Transverse colon (tissue), 4 donors: Measurements from ENCODE around the gene SAA4. TPM values are rescaled to one million over a fixed set of nuclear protein-coding genes. Genes with fewer than 3 reads are reported as not detected.
"Not testable (repeated sequence)": the region's sequence is repeated elsewhere in the genome, so short reads cannot be mapped to it uniquely, and the experiment has no call there.

Source experiments
- DNase-seq: peaks from one replicate; pipeline ENCODE4 v3.0.0-alpha.2; 2019
- H3K27ac ChIP-seq, 4 donors: fragments of 200-600 bp; sonication (generic); 2 replicates each; pipeline ENCODE4 v1.5.1; 2016 to 2018; ENCODE audit warnings: inconsistent platforms in 4 of 4
- H3K27me3 ChIP-seq: fragments of 200-600 bp; sonication (generic); 2 replicates; pipeline ENCODE4 v1.5.1; 2017; ENCODE audit warnings: inconsistent platforms
- H3K36me3 ChIP-seq, 4 donors: fragments of 200-600 bp; sonication (generic); 2 replicates each; pipeline ENCODE4 v1.5.1; 2017 to 2019; ENCODE audit warnings: inconsistent platforms in 4 of 4
- H3K4me1 ChIP-seq, 4 donors: fragments of 200-600 bp; sonication (generic); 2 replicates each; pipeline ENCODE4 v1.5.1; 2017 to 2020; ENCODE audit warnings: inconsistent platforms in 4 of 4
- H3K4me3 ChIP-seq, 4 donors: fragments of 200-600 bp; sonication (generic); 1 replicate in 1 of 4; 2 replicates in 3 of 4; pipeline versions ENCODE4 v1.5.1 to v1.6.1; 2017 to 2019; ENCODE audit warnings: inconsistent platforms in 4 of 4
- H3K9me3 ChIP-seq, 2 donors: fragments of 200-600 bp; sonication (generic); 2 replicates each; pipeline ENCODE4 v1.5.1; 2017 to 2019; ENCODE audit warnings: inconsistent platforms in 2 of 2
- EP300 ChIP-seq: sonication (generic); formaldehyde crosslinking; IDR thresholded peaks from one replicate; pipeline ENCODE4 v1.6.1; 2017; ENCODE audit warnings: antibody characterized with exemption, low read depth
- POLR2A ChIP-seq: fragments of 450-650 bp; IDR thresholded peaks from one replicate; pipeline ENCODE4 v1.6.1; 2016; ENCODE audit warnings: antibody characterized with exemption, mild to moderate bottlenecking, moderate library complexity
- POLR2AphosphoS5 ChIP-seq, 3 donors: sonication (generic); formaldehyde crosslinking; IDR thresholded peaks; one replicate each; pipeline ENCODE4 v1.6.1; 2016; ENCODE audit warnings: antibody characterized with exemption in 3 of 3
- WGBS, 2 donors: methylation state at CpG; one replicate each; pipeline ENCODE4 v1.1.5; 2018; ENCODE audit warnings: low coverage in 1 of 2; 5-methylcytosine and 5-hydroxymethylcytosine counted together
- in situ Hi-C, 4 donors: fragments of 200-750 bp; cut with MboI; loops; one replicate each; pipeline versions ENCODE4 v1.15.0 to v1.15.1; 2017; ENCODE audit warnings: low sequenced_read_pairs in 3 of 4, low pct_ligation_motif_present in 1 of 4, low pct_unique_long_range_greater_than_20kb in 1 of 4
- intact Hi-C: fragments of 100-400 bp; cut with DNase I; formaldehyde crosslinking; loops from one replicate; pipeline ENCODE4 v1.15.1; 2023; ENCODE audit warnings: low total_unique reads
- total RNA-seq, 4 donors: library from RNA; depleted of rRNA; stranded (reverse); fragments of >200 nt; gene quantifications; one replicate each; pipeline ENCODE4 v1.1.0, GENCODE V29; 2016
- TF ChIP-seq, protein P1 (sequence below), 5 experiments: fragments of 200-600 bp in 3 of 5; fragments of 450-650 bp in 2 of 5; sonication (generic) in 3 of 5; IDR thresholded peaks; 1 replicate in 2 of 5; 2 replicates in 3 of 5; pipeline ENCODE4 v1.5.1; 2016 to 2017; ENCODE audit warnings: antibody characterized with exemption in 5 of 5, inconsistent platforms in 3 of 5, mild to moderate bottlenecking in 2 of 5, moderate library complexity in 1 of 5

The SAA4 gene
- total RNA-seq, 4 donors from 2014 or later, result not detected

DNA sequence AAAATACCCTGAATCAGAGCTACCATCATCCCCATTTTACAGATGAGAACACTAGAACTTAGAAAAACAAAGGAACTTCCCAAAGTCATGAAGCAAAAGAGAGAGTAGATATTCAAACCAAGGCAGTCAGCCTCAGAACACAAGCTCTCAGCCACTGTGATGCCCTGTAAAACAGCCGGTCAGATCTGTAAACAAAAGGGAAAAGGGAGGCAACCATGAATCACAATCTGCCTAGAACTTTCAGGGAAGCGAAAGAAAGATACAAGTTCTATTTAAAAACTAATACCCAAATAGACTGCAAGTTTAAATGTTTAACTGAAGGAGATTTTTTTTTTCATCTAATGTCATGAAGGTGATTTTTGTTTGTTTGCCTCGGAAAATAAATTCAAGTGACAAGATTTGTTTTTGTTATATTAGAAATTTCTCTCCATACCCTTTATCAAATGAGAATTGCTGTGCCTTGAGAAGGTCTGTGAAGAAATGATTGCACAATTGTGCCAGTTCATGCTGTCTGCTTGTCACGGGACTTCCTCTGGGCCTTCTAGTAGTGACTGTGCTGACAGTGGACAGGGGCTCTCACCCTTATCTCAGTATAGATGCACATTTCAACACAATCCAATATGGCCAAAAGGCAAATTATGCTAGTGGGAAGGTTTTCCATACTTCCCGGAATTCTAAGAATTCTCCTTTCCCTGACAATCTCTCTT, 41.1 kb upstream of the SAA4 start:
- in situ Hi-C loops, result no loop called here
- Histone ChIP-seq H3K27ac (peak overlapping the region in 1 of 4 donors; percentile 35), H3K4me1 (no peaks in the 10 kb centered on the region), H3K27me3 (no peaks in the 10 kb centered on the region), H3K9me3 (no peaks in the 10 kb centered on the region), H3K4me3 (no peak overlapping the region), H3K36me3 (peaks cover 0 to 9% (median 3%) of the 10 kb centered on the region in 4 donors)
- DNase-seq, result no peak
- 88% methylated on average over 5 of the region's 5 CpGs for WGBS, 2 donors
- TF ChIP-seq POLR2AphosphoS5 (IDR thresholded peaks at IDR 0.05), result no peak
- TF ChIP-seq, protein P1, sequence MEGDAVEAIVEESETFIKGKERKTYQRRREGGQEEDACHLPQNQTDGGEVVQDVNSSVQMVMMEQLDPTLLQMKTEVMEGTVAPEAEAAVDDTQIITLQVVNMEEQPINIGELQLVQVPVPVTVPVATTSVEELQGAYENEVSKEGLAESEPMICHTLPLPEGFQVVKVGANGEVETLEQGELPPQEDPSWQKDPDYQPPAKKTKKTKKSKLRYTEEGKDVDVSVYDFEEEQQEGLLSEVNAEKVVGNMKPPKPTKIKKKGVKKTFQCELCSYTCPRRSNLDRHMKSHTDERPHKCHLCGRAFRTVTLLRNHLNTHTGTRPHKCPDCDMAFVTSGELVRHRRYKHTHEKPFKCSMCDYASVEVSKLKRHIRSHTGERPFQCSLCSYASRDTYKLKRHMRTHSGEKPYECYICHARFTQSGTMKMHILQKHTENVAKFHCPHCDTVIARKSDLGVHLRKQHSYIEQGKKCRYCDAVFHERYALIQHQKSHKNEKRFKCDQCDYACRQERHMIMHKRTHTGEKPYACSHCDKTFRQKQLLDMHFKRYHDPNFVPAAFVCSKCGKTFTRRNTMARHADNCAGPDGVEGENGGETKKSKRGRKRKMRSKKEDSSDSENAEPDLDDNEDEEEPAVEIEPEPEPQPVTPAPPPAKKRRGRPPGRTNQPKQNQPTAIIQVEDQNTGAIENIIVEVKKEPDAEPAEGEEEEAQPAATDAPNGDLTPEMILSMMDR (IDR thresholded peaks at IDR 0.05), result no peak
- no peak for TF ChIP-seq EP300
- TF ChIP-seq POLR2A, result no peak
- intact Hi-C loops, result no loop called here

DNA sequence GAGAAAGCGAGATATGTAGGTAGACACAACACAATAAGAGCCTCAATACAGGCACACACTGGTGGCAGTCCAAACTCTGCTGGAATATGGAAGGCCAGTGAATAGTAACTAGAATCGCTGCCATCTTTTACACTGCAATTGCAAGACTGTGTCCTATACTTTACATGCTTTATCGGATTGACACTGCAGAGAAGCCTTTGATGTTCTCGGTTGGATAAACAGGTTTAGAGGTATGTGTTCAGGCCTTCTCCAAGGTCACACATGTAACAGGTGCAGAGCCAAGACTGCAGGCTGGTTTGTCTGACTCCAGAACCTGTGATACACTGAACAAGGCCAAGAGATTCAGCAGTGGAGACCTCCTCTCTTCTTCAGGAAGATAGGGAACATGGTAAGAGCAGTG, 34.6 kb upstream of the SAA4 start:
- DNase-seq, result no peak
- TF ChIP-seq EP300 (no peak), POLR2AphosphoS5 (IDR thresholded peaks at IDR 0.05) (no peak), POLR2A (no peak)
- TF ChIP-seq, protein P1 (IDR thresholded peaks at IDR 0.05), result no peak
- Histone ChIP-seq H3K4me1 (peaks cover 0 to 3% (median 0%) of the 10 kb centered on the region in 4 donors), H3K27me3 (no peaks in the 10 kb centered on the region), H3K27ac (no peak overlapping the region), H3K4me3 (no peak overlapping the region), H3K36me3 (no peaks in the 10 kb centered on the region), H3K9me3 (no peaks in the 10 kb centered on the region)
- in situ Hi-C loops, result no loop called here
- intact Hi-C loops, result no loop called here
- WGBS, 2 donors, result 73 to 100% methylated on average over 2 to 4 of the region's 4 CpGs

DNA sequence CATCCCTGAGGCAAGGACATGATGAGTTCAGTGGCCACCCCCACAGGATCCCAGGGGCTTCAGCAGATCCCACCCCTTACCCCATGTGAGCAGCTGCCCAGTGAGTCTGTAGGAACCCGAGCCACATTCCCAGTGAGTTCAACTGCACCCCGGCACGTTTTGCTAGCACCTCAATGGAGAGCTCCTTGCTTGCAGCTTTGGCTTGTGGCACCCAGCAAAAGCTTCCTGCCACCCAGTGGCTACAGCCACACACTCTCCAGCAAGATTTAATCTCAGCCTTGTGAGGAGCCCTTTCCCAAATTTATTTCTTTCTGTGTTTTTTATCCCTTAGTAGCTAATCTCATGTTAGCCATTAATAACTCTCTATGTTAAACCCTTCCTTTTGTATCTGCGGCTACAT, 33.5 kb upstream of the SAA4 start:
- in situ Hi-C loops (no loop called here), intact Hi-C loops (no loop called here)
- H3K9me3 ChIP-seq, result no peaks in the 10 kb centered on the region
- no peaks in the 10 kb centered on the region for H3K27me3 ChIP-seq
- no peaks in the 10 kb centered on the region for H3K36me3 ChIP-seq
- WGBS, 2 donors, result 85% methylated on average over 4 of the region's 4 CpGs; no CpG with 5 or more reads in 1 of the 2 donors
- no peak overlapping the region for H3K27ac ChIP-seq
- H3K4me1 ChIP-seq, result peaks cover 0 to 3% (median 0%) of the 10 kb centered on the region in 4 donors
- no peak overlapping the region for H3K4me3 ChIP-seq
- DNase-seq, result no peak
- TF ChIP-seq EP300, result no peak
- no peak for TF ChIP-seq POLR2A
- TF ChIP-seq POLR2AphosphoS5 (IDR thresholded peaks at IDR 0.05), result no peak
- TF ChIP-seq, protein P1 (IDR thresholded peaks at IDR 0.05), result no peak

DNA sequence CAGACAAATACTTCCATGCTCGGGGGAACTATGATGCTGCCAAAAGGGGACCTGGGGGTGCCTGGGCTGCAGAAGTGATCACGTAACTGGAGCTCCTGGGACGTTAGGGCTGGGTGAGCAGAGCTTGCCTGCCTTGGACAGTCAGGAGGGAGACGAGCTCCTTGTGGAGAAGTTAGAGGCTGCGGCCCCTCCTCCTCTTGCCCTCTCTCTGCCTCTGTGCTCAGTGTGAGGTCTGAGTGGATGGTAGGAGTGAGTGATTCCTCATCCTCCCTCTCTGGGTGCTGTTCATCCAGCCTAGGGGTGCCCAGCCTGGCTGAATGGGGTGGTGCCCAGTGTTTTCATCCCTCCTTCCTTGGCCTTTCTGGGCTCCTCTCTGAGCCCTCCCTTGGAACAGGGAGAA, 32.6 kb upstream of the SAA4 start:
- H3K4me1 ChIP-seq, H3K27ac ChIP-seq, H3K4me3 ChIP-seq, intact Hi-C loops, H3K9me3 ChIP-seq, DNase-seq, H3K36me3 ChIP-seq, in situ Hi-C loops, H3K27me3 ChIP-seq: not testable (repeated sequence)
- WGBS, 2 donors, result no CpG with 5 or more reads among the region's 5 CpGs

DNA sequence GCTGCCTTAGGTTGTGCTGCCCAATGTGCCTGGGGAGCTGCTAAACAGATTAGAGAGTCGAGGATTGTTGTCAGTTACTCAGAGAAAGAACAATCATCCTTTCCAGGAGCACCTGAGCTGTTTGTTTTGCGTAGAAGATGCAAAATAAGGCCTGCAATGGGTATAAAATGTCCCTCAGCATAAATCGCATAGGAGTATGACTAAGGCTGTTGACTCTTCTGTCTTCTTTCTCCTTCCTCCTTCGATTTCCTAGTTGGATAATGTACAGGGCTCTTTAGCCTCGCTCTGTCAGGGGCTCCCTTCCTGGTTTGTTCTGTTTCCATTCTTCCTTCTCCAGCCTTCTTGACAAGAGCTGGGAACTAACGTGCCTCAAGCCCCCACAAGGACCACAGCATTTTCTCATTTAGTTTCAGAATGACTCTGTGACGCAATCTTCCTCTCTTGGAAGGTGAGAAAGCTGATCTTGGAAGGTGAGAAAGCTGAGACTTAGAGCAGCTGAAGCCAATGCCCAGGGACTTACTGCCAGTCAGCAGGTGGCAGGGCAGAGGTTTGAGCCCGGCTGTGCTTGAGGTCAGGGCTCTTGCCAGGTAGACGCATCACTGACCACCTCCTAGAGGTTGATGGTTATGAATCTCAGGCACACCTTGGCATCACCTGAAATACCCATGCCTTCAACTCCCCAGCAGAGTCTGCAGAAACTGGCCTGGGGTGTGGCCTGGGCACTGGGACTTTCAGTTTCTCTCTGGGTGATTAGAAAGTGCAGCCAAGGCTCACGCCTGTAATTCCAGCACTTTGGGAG, 30.9 kb upstream of the SAA4 start:
- H3K27me3 ChIP-seq, intact Hi-C loops, H3K9me3 ChIP-seq, H3K36me3 ChIP-seq, DNase-seq, in situ Hi-C loops, H3K4me1 ChIP-seq, H3K4me3 ChIP-seq: not testable (repeated sequence)
- 37 to 100% methylated on average over 1 to 4 of the region's 10 CpGs for WGBS, 2 donors
- H3K27ac ChIP-seq, result peak overlapping the region in 1 of 4 donors; percentile 43
